Erythroblast (primary cell): ENCODE measurements around the gene QRICH1.

ENCODE experiments used
- GATA1 ChIP-seq: IDR thresholded peaks from 2 replicates; pipeline ENCODE4 v1.6.1; 2011; ENCODE audit warnings: low read depth, mild to moderate bottlenecking, control low read depth, low read length, moderate library complexity
- POLR2A ChIP-seq: IDR thresholded peaks from 2 replicates; pipeline ENCODE4 v1.6.1; 2011; ENCODE audit warnings: mild to moderate bottlenecking, low read length

GRCh38 chr3:49035281-49035680 is 58.6 kb downstream of the QRICH1 start:
- TF ChIP-seq POLR2A: no peak
- TF ChIP-seq GATA1: no peak
